Pancreas (tissue), 10 donors: ENCODE measurements around the gene PLCD3. TPM values are rescaled to one million over a fixed set of nuclear protein-coding genes. Genes with fewer than 3 reads are reported as not detected.

Source experiments
- ATAC-seq, 4 donors: fragments of 200-7000 bp; cut with Tn5 transposase; one replicate each; pipeline versions ENCODE4 v1.8.0 to v1.9.1; 2020; ENCODE audit warnings: mild to moderate bottlenecking in 4 of 4, moderate library complexity in 4 of 4
- DNase-seq, 6 donors: peaks; one replicate each; pipeline ENCODE4 v3.0.0-alpha.2; 2020
- FAIRE-seq: peaks from 2 replicates; lab custom pipeline; 2012; peaks lifted over from hg19 to GRCh38; lab: Jason Lieb, UNC
- H3K27ac ChIP-seq, 4 donors: fragments of 200-600 bp; sonication (generic); 1 replicate in 3 of 4; 2 replicates in 1 of 4; pipeline versions ENCODE4 v1.5.0 to v1.8.0; 2020
- H3K27me3 ChIP-seq, 4 donors: fragments of 200-600 bp; one replicate each; pipeline ENCODE4 v1.8.0; 2021
- H3K36me3 ChIP-seq, 3 donors: fragments of 200-600 bp; sonication (generic) in 1 of 3; one replicate each; pipeline versions ENCODE4 v1.5.0 to v1.8.0; 2020 to 2021
- H3K4me1 ChIP-seq, 3 donors: fragments of 200-600 bp; one replicate each; pipeline ENCODE4 v1.8.0; 2021
- H3K4me3 ChIP-seq, 4 donors: fragments of 200-600 bp; sonication (generic) in 2 of 4; one replicate each; pipeline versions ENCODE4 v1.5.0 to v1.8.0; 2020 to 2021
- H3K9me3 ChIP-seq, 4 donors: fragments of 200-600 bp; one replicate each; pipeline ENCODE4 v1.8.0; 2021
- WGBS, 2 donors: extraction: QIAGEN DNeasy Blood & Tissue Kit; methylation state at CpG; one replicate each; pipeline ENCODE4 v1.1.7; 2013; 5-methylcytosine and 5-hydroxymethylcytosine counted together
- intact Hi-C, 3 donors: fragments of 100-400 bp; cut with DNase I; formaldehyde crosslinking; loops; one replicate each; pipeline versions ENCODE4 v1.11.1 to v1.14.2; 2022
- polyA plus RNA-seq, 2 donors: library from polyadenylated mRNA; stranded (reverse); fragments of 200-250 nt; gene quantifications; one replicate each; pipeline ENCODE4 v1.2.3, GENCODE V29; 2013
- total RNA-seq, 6 donors: library from RNA; stranded (reverse); fragmentation: NEBNext Ultra II Directional in 4 of 6; extraction: Animal tissue kit (Norgen Biotek cat#: 25700) in 4 of 6; gene quantifications; one replicate each; pipeline versions ENCODE4 v1.2.1 to v1.2.4, GENCODE V29; 2021 to 2023
- TF ChIP-seq, protein P1 (sequence below), 4 donors: fragments of 200-600 bp; sonication (generic) in 3 of 4; IDR thresholded peaks; one replicate each; pipeline versions ENCODE4 v1.5.0 to v1.8.0; 2021; ENCODE audit warnings: antibody characterized with exemption in 4 of 4
- donor health status: healthy with polysubstance abuse.
- donor health status: DM: no; HTN: no; CAD: no; lungs with moderate emphysema.
- donor health status: DM: no; HTN: no; CAD: no.
- donor health status: control.
- donor health status: control.
- donor health status: Bipolar disorder and iron deficiency.
- donor health status: DM: yes; HTN: yes; CAD: no.
- donor health status: DM: no; HTN: no; CAD: no.
- donor health status: DM: no; HTN: no; CAD: no.
- donor health status: DM: yes; HTN: yes; CAD: no.

Gene PLCD3
- total and polyA plus RNA-seq, 8 donors, result 4.6 to 10.6 (median 8.4) TPM

DNA sequence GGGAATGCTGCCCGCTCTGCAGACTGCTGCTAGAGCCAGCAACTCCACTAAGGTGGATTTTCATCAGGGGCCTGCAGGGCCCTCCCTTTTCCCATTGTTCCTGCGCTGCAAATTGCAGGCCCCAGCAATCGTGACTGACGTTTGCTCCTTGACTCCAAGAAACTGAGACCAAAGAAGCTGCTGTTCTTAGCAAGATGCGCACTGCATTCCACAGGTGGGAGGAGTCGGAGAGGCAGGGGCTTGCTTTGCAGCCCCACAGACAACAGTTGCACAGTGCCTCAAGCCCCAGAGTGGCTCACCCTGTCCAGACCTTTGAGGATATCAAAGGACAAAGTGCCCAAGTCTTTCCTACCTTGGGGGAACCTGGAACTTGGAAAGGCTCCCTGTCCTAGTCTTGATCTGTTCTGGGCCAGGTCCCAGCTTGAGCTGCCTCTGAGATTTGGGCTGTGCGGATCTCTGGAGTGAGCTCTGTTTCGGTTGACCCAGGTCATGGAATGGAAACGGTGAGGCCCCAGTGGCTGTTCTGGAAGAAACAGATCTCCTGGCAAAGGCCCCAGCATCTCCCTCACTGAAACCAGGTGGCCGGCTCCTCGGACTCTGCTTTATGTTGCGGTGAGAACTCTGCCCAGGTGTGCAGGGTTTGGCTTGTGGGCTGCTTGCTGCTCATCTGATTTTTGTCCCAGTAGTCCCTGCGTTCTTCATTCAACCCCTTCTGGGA lies 24.9 kb downstream of the PLCD3 start:
- WGBS, 2 donors, result 84 to 87% methylated on average over 13 of the region's 13 CpGs
- intact Hi-C loops, result no loop called here
- TF ChIP-seq, protein P1, sequence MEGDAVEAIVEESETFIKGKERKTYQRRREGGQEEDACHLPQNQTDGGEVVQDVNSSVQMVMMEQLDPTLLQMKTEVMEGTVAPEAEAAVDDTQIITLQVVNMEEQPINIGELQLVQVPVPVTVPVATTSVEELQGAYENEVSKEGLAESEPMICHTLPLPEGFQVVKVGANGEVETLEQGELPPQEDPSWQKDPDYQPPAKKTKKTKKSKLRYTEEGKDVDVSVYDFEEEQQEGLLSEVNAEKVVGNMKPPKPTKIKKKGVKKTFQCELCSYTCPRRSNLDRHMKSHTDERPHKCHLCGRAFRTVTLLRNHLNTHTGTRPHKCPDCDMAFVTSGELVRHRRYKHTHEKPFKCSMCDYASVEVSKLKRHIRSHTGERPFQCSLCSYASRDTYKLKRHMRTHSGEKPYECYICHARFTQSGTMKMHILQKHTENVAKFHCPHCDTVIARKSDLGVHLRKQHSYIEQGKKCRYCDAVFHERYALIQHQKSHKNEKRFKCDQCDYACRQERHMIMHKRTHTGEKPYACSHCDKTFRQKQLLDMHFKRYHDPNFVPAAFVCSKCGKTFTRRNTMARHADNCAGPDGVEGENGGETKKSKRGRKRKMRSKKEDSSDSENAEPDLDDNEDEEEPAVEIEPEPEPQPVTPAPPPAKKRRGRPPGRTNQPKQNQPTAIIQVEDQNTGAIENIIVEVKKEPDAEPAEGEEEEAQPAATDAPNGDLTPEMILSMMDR (IDR thresholded peaks at IDR 0.05), result no peak
- no peak for DNase-seq
- FAIRE-seq, result no peak
- Histone ChIP-seq H3K9me3 (no peaks in the 10 kb centered on the region), H3K4me1 (no peaks in the 10 kb centered on the region), H3K27me3 (no peaks in the 10 kb centered on the region), H3K4me3 (no peak overlapping the region), H3K36me3 (peaks cover 0 to 62% (median 37%) of the 10 kb centered on the region in 3 donors), H3K27ac (no peak overlapping the region)
- no peak for ATAC-seq

DNA sequence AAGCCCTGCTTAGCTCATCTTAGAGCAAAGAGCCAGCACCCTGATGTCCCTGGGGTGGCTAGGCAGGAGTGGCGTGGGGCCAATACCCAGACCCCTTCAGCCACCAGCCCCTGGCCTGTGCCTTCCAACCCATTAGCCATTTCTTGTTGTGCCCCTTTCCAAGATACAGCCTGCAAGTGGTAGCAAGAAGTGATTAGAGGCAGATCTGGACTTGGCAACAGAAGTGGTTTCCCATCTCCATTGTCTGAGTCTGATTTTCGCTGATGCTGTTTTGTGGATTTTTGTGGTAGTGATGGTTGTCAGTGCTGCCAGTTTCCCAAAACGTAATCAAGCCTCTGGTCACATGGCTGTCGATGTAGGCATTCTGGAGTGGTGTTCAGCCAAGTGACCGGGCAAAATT lies 25.7 kb downstream of the PLCD3 start:
- intact Hi-C loops, result no loop called here
- DNase-seq, result no peak
- no peak for FAIRE-seq
- ATAC-seq, result no peak
- Histone ChIP-seq H3K4me3 (no peak overlapping the region), H3K27me3 (no peaks in the 10 kb centered on the region), H3K4me1 (no peaks in the 10 kb centered on the region), H3K27ac (no peak overlapping the region), H3K36me3 (peaks cover 0 to 65% (median 37%) of the 10 kb centered on the region in 3 donors), H3K9me3 (no peaks in the 10 kb centered on the region)
- TF ChIP-seq, protein P1 (IDR thresholded peaks at IDR 0.05), result no peak
- 85 to 87% methylated on average over 5 of the region's 5 CpGs for WGBS, 2 donors

DNA sequence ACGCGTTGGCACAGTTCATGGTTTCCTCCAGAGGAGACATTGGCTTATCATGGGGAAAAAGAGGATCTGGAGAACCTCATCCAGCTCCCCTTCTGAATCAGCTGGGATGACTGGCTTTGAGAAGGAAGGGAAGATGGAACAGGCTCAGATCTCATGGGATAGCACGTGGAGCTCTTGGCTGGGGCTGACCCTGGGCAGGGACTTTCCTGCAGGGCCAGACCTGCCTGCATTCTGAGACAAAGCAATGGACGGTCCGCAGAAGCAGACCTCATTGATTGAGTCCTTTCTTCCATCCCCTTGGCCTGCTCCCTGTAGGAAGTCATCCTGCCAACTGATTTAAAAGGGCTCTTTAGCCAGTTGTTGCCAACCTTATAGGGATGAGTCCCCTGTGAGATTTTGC lies 26.2 kb downstream of the PLCD3 start:
- Histone ChIP-seq H3K4me1 (no peaks in the 10 kb centered on the region), H3K27me3 (no peaks in the 10 kb centered on the region), H3K27ac (no peak overlapping the region), H3K36me3 (peaks cover 0 to 65% (median 37%) of the 10 kb centered on the region in 3 donors), H3K9me3 (no peaks in the 10 kb centered on the region), H3K4me3 (no peak overlapping the region)
- intact Hi-C loops, result no loop called here
- TF ChIP-seq, protein P1 (IDR thresholded peaks at IDR 0.05), result no peak
- FAIRE-seq (no peak), DNase-seq (no peak), ATAC-seq (no peak)
- 86 to 87% methylated on average over 5 of the region's 5 CpGs for WGBS, 2 donors

DNA sequence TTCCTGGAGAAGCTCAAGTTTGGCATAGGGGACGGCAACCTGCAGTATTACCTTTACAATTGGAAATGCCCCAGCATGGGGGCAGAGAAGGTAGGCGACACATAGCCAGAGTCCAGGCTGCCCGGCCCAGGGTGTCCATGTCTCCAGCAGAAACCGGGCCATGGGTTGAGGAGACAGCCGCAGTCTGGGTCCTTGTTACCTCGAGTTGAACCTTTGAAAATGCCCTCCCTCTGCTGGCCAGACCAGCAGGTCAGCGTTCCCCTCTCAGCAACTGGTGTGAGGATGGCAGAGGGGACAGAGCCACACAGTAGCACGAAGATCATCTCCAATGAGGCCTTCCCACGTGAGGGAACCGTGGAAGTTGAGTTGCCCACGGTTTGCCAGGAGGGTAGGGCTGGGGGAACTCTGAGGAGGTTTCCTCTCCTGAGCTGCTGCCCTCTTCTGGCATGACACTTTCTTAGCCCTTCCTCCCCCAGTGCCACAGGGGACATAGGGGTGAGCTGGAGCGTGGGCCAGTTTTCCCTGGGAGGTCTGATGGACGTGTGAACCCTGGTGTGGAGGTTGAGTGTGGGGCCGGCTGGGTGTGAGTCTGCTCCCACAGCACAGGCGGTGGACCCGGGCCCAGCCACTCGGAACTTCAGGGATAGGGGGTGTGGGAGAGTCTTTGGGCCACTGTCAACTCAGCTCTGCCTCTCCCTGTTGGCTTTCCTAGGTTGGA lies 27.2 kb downstream of the PLCD3 start:
- Histone ChIP-seq H3K27me3 (no peaks in the 10 kb centered on the region), H3K4me1 (no peaks in the 10 kb centered on the region), H3K27ac (no peak overlapping the region), H3K9me3 (no peaks in the 10 kb centered on the region), H3K4me3 (no peak overlapping the region), H3K36me3 (peaks cover 0 to 66% (median 40%) of the 10 kb centered on the region in 3 donors)
- DNase-seq, result no peak
- ATAC-seq, result no peak
- WGBS, 2 donors, result 83 to 84% methylated on average over 17 of the region's 17 CpGs
- intact Hi-C loops, result no loop called here
- FAIRE-seq, result no peak
- TF ChIP-seq, protein P1 (IDR thresholded peaks at IDR 0.05), result no peak

DNA sequence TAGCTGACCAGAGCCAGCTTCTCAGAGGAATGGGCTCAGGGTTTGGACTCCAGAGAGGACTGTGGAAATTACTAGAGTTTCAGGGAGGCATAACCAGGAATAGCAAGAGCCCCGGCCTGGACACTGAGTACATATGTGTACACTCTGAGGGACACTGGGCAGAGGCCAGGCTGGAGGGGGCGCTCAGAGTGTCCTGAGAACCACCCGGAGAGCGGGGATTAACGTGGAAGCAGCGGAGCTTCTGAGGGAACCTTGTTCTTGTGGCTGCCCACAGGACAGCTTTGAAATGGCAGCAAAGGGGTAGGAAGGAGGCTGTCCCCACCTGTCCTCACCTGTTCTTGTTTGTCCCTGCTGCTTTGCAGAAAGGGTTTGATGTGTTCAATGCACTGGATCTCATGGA lies 27.8 kb downstream of the PLCD3 start:
- WGBS, 2 donors, result 89 to 96% methylated on average over 6 of the region's 6 CpGs
- FAIRE-seq (no peak), DNase-seq (no peak), ATAC-seq (no peak)
- Histone ChIP-seq H3K27me3 (no peaks in the 10 kb centered on the region), H3K27ac (no peak overlapping the region), H3K4me1 (no peaks in the 10 kb centered on the region), H3K36me3 (peaks cover 0 to 72% (median 46%) of the 10 kb centered on the region in 3 donors), H3K9me3 (no peaks in the 10 kb centered on the region), H3K4me3 (no peak overlapping the region)
- intact Hi-C loops, result no loop called here
- TF ChIP-seq, protein P1 (IDR thresholded peaks at IDR 0.05), result no peak
